ENCODE data around the gene GRWD1.
A peak's percentile ranks its signal among the peaks of the same experiment; 100 is the strongest.
"Not testable (repeated sequence)": the region's sequence is repeated elsewhere in the genome, so short reads cannot be mapped to it uniquely, and the experiment has no call there.

Gene GRWD1

GRCh38 chr19:48480183-48480557, 34.4 kb downstream of the GRWD1 start:
- DNase-seq (ENCODE audit: low read depth), result no peak

- peak; percentile 52 for DNase-seq (ENCODE audit: low read depth)
These were observed 35.0 kb downstream of the GRWD1 start for GRCh38 chr19:48480558-48481500.

- DNase-seq (ENCODE audit: low read depth), result no peak
These were observed 36.3 kb downstream of the GRWD1 start for GRCh38 chr19:48481846-48482639.

GRCh38 chr19:48483301-48483700, 37.5 kb downstream of the GRWD1 start:
- DNase-seq (ENCODE audit: low read depth), result no peak

- no peak for DNase-seq (ENCODE audit: low read depth)
These were observed 38.6 kb downstream of the GRWD1 start for GRCh38 chr19:48484247-48484893.

GRCh38 chr19:48484931-48485612, 39.3 kb downstream of the GRWD1 start:
- DNase-seq (ENCODE audit: low read depth), result no peak

- not testable (repeated sequence) for DNase-seq (ENCODE audit: low read depth)
These were observed 40.9 kb downstream of the GRWD1 start for GRCh38 chr19:48486706-48487105.

- DNase-seq (ENCODE audit: low read depth), result no peak
These were observed 41.8 kb downstream of the GRWD1 start for GRCh38 chr19:48487544-48487943.

- no peak for DNase-seq (ENCODE audit: low read depth)
These were observed 42.2 kb downstream of the GRWD1 start for GRCh38 chr19:48487948-48488347.

GRCh38 chr19:48488478-48488877, 42.7 kb downstream of the GRWD1 start:
- not testable (repeated sequence) for DNase-seq (ENCODE audit: low read depth)

- peak; percentile 66 for DNase-seq (ENCODE audit: low read depth)
These were observed 43.9 kb downstream of the GRWD1 start for GRCh38 chr19:48489608-48490216.

GRCh38 chr19:48490981-48491792, 45.4 kb downstream of the GRWD1 start:
- DNase-seq (ENCODE audit: low read depth), result peak; percentile 33

- DNase-seq (ENCODE audit: low read depth), result no peak
These were observed 46.0 kb downstream of the GRWD1 start for GRCh38 chr19:48491793-48492123.

- peak; percentile 62 for DNase-seq (ENCODE audit: low read depth)
These were observed 47.3 kb downstream of the GRWD1 start for GRCh38 chr19:48492925-48493717.

GRCh38 chr19:48493718-48494401, 48.1 kb downstream of the GRWD1 start:
- no peak for DNase-seq (ENCODE audit: low read depth)

- no peak for DNase-seq (ENCODE audit: low read depth)
These were observed 49.6 kb downstream of the GRWD1 start for GRCh38 chr19:48495396-48495795.

- no peak for DNase-seq (ENCODE audit: low read depth)
These were observed 51.4 kb downstream of the GRWD1 start for GRCh38 chr19:48496959-48497727.
